ENCODE results near the gene MUC5AC.

The MUC5AC gene

DNA sequence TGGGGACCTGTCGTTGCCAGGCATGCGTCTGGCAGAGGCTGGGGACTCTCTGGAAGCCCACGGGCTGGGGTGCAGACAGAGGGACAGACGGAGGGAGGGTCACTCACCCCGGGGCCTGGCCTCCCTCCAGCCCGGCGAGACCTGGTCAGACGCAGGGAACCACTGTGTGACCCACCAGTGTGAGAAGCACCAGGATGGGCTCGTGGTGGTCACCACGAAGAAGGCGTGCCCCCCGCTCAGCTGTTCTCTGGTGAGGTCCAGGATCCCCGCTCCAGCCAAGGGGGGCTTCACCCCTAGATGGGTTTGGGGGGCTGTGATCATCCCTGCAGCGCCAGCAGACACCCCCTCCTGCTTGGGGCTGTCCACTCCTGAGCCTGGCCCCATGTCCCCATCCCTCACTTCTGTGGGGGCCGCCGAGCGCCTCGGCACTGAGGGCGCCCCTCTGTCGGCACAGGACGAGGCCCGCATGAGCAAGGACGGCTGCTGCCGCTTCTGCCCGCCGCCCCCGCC, 41.5 kb downstream of the MUC5AC start:
- Mint-ChIP-seq H3K27me3 (no peaks in the 10 kb centered on the region), H3K4me1 (ENCODE audit: low read depth) (no peaks in the 10 kb centered on the region), H3K9me3 (no peaks in the 10 kb centered on the region), H3K27ac (no peak overlapping the region), H3K4me3 (no peak overlapping the region), H3K36me3 (ENCODE audit: low read depth) (no peaks in the 10 kb centered on the region)

DNA sequence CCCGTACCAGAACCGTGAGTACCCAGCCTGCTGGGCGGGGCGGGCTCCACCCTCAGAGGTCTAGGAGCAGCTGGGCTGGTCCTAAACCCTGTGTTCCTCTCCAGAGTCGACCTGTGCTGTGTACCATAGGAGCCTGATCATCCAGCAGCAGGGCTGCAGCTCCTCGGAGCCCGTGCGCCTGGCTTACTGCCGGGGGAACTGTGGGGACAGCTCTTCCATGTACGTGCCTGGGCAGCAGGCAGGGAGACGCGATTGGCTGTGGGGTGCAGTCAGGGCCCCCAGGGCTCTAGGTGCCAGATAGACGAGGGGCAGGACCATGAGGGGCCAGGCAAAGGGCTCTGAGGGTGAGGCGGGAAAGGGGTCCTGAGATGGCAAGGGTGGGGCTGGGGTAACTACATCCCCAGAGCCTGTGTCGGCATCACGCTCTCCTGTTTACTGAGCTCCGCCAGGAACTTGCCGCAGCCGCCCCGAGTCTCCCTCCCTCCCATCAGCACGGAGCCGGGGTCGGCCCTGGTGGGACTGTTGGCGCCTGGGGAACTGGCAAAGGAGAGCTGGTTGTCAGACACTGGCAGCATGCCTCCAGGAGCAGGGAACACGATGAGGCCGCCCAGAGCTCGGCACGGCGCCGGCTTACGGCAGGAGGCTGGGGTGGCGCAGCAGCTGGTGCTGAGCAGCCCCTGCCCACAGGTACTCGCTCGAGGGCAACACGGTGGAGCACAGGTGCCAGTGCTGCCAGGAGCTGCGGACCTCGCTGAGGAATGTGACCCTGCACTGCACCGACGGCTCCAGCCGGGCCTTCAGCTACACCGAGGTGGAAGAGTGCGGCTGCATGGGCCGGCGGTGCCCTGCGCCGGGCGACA, 42.2 kb downstream of the MUC5AC start:
- H3K27ac Mint-ChIP-seq: no peak overlapping the region
- H3K36me3 Mint-ChIP-seq (ENCODE audit: low read depth): no peaks in the 10 kb centered on the region
- no peaks in the 10 kb centered on the region for H3K27me3 Mint-ChIP-seq
- H3K4me1 Mint-ChIP-seq (ENCODE audit: low read depth): no peaks in the 10 kb centered on the region
- H3K4me3 Mint-ChIP-seq: no peak overlapping the region
- H3K9me3 Mint-ChIP-seq: no peaks in the 10 kb centered on the region

DNA sequence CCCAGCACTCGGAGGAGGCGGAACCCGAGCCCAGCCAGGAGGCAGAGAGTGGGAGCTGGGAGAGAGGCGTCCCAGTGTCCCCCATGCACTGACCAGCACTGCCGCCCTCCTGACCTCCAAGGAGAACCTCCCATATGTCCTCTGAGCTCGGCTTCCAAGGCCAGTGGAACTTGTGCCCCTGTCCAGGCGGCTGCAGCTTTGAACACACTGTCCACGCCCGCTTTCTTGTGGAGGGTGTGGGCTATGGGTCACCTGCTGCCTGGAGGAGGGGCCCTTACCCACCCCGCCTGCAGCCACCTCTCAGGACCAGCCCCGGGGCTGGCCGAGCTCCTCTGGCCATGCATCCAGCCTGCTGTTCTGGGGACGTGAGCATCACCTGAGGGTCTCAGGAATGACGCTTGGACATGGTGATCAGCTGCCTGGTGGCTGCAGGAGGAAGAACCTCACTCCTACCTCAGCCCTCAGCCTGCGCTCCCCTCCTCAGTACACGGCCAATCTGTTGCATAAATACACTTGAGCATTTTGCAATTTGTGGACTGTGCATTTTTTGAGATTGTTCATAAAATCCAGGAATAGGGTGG, 42.9 kb downstream of the MUC5AC start:
- H3K9me3 Mint-ChIP-seq: no peaks in the 10 kb centered on the region
- H3K36me3 Mint-ChIP-seq (ENCODE audit: low read depth): no peaks in the 10 kb centered on the region
- H3K4me1 Mint-ChIP-seq (ENCODE audit: low read depth): no peaks in the 10 kb centered on the region
- no peak overlapping the region for H3K27ac Mint-ChIP-seq
- H3K4me3 Mint-ChIP-seq: no peak overlapping the region
- no peaks in the 10 kb centered on the region for H3K27me3 Mint-ChIP-seq

DNA sequence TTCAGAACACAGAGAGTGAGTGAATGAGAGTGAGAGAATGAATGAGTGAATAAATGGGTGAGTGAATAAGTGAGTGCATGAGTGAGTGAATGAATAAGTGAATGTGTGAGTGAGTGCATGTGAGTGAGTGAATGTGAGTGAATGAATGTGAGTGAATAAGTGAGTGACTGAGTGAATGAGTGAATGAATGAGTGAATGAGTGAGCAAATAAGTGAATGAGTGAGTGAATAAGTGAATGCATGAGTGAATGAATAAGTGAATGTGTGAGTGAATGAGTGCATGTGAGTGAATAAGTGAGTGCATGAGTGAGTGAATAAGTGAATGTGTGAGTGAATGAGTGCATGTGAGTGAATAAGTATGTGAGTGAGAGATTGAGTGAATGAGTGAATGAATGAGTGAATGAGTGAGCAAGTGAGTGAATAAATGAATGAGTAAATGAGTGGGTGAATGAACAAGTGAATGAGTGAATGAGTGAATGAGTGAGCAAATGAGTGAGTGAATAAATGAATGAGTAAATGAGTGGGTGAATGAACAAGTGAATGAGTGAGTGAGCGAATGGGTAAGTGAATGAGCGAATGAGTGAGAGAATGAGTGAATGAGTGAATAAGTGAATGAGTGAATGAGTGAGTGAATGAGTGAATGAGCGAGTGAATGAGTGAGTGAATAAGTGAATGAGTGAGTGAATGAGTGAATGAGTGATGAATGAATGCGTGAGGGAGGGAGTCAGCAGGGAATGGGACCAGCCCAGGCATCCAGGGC, 43.8 kb downstream of the MUC5AC start:
- Mint-ChIP-seq H3K4me1 (ENCODE audit: low read depth) (no peaks in the 10 kb centered on the region), H3K27me3 (no peaks in the 10 kb centered on the region), H3K4me3 (no peak overlapping the region), H3K36me3 (ENCODE audit: low read depth) (no peaks in the 10 kb centered on the region), H3K9me3 (no peaks in the 10 kb centered on the region), H3K27ac (no peak overlapping the region)

DNA sequence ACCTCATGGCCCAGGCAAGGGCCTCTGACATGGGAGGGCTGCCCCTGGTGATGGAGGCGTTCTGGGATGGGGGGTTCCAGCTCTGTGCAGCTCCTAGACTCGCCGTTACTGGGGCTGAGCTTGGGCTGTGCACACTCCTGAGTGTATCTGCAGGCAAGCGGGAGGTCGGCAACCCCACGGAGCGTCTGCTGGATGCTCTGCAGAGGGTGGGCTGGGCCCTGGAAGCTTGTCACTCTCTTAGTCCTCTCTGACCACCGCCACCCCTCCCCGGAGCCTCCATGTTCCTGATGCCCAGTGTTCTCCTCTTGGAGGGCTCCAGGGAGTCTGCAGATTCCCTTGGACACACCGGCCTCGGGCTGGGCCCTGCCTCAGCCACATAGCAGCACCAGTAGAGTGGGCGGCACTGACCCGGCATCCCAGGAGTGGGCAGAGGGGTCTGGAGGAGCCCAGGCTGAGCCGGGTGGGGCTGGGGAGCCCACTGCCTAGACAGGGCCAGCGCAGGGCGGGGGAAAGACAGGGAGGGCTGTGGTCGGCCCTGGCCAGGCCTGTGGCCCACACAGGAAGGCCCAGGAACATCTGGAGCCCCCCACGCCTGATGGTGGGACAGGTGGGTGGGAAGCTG, 44.5 kb downstream of the MUC5AC start:
- Mint-ChIP-seq H3K4me3 (no peak overlapping the region), H3K4me1 (ENCODE audit: low read depth) (no peaks in the 10 kb centered on the region), H3K36me3 (ENCODE audit: low read depth) (no peaks in the 10 kb centered on the region), H3K27ac (no peak overlapping the region), H3K9me3 (no peaks in the 10 kb centered on the region), H3K27me3 (no peaks in the 10 kb centered on the region)

DNA sequence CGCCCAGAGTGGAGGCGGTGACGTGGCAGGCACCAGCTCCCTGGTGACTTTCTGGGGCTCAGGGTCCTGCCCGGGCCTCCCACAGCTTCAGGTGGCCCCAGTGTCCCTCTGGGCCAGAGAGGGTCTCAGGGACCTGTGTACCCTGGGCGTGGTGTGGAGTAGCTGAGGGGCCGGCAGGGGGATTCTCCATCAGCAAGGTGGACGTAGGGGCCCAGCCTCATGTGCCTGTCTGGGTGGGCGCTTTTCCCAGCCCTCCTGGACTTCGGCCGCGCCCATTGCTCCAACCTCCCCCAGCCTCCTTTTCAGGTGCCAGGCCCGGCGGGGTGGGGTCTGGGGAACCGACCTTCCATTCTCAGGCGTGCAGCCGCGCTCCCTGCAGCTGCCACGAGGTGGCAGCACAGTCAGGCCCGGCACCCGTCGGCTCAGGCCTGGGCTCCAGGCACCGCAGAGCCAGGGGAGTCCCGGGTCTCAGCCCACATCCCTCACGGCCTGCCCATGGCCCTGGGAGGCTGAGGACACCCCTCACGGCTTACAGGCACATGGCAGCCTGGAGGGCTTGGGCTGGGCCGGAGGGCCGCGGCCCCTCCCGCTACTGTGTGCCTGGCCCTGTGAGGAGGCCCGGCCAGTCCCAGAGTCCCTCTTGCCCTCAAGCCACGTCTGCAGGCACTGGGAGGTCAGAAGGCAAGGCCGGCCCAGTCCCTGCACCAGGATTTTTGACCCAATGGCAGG, 45.2 kb downstream of the MUC5AC start:
- Mint-ChIP-seq H3K9me3 (no peaks in the 10 kb centered on the region), H3K4me1 (ENCODE audit: low read depth) (no peaks in the 10 kb centered on the region), H3K27ac (no peak overlapping the region), H3K36me3 (ENCODE audit: low read depth) (no peaks in the 10 kb centered on the region), H3K27me3 (no peaks in the 10 kb centered on the region), H3K4me3 (no peak overlapping the region)

DNA sequence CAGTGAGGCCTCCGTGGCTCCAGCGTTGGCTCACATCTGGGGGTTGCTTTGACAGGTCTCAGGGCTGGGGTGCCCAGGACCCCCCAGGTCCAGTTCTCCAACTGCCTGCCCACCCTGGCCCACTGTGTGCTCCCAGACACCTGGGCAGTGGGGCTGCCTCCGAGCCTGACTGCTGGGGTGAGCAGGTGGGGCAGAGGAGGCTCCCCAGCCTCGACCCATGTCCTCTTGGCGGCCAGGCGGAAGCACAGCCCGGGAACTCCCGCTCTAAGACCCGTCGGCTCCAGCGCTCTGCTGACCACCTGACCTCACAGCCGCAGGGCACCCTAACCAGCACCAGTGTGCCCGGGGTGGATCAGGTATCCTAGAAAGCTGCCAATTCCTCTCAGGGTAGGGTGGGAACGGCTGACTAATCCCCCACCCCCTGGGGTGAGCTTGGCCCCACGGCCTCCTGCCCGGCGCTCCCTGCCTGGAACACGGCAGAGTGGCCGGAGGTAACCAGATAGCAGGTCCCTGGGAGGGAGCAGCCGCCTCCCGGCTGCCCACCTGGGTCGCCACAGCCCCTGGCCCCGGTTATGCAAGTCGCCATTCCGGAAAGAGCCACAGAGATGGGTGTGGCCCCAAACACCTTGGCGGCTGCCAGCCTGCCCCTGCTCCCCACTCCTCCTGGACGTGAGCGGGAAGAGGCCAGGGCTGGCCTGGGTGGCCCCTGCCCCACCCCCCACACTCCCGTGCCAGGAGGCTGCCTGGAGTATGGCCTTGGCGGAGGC, 45.9 kb downstream of the MUC5AC start:
- Mint-ChIP-seq H3K36me3 (ENCODE audit: low read depth) (no peaks in the 10 kb centered on the region), H3K27me3 (no peaks in the 10 kb centered on the region), H3K4me3 (no peak overlapping the region), H3K27ac (no peak overlapping the region), H3K4me1 (ENCODE audit: low read depth) (no peaks in the 10 kb centered on the region), H3K9me3 (no peaks in the 10 kb centered on the region)

DNA sequence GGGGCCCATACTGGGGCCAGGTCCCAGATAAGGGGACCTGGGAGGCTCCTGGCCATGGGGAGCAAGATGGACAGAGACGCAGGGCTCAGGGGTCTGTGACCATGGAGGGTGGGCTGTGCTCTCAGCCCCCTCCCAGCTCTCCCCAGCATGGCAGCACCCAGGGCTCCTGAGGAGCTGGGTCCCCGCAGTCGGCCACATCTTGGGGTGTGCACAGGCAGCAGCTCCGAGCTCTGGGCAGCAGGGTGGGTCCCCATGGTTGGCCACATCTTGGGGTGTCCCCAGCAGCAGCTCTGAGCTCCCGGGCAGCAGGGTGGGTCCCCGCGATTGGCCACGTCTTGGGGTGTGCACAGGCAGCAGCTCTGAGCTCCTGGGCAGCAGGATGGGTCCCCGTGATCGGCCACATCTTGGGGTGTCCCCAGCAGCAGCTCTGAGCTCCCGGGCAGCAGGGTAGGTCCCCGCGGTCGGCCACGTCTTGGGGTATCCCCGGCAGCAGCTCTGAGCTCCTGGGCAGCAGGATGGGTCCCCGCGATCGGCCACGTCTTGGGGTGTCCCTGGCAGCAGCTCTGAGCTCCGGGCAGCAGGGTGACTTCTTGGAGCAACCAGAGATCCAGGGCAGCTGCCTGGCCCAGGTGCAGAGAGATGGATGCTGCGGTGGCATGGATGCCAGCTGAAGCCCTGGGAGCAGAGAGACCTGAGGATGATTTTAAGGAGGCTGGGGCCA, 46.8 kb downstream of the MUC5AC start:
- H3K36me3 Mint-ChIP-seq (ENCODE audit: low read depth): no peaks in the 10 kb centered on the region
- no peaks in the 10 kb centered on the region for H3K9me3 Mint-ChIP-seq
- H3K27ac Mint-ChIP-seq: no peak overlapping the region
- peaks cover 4% of the 10 kb centered on the region for H3K27me3 Mint-ChIP-seq
- no peak overlapping the region for H3K4me3 Mint-ChIP-seq
- no peaks in the 10 kb centered on the region for H3K4me1 Mint-ChIP-seq (ENCODE audit: low read depth)

DNA sequence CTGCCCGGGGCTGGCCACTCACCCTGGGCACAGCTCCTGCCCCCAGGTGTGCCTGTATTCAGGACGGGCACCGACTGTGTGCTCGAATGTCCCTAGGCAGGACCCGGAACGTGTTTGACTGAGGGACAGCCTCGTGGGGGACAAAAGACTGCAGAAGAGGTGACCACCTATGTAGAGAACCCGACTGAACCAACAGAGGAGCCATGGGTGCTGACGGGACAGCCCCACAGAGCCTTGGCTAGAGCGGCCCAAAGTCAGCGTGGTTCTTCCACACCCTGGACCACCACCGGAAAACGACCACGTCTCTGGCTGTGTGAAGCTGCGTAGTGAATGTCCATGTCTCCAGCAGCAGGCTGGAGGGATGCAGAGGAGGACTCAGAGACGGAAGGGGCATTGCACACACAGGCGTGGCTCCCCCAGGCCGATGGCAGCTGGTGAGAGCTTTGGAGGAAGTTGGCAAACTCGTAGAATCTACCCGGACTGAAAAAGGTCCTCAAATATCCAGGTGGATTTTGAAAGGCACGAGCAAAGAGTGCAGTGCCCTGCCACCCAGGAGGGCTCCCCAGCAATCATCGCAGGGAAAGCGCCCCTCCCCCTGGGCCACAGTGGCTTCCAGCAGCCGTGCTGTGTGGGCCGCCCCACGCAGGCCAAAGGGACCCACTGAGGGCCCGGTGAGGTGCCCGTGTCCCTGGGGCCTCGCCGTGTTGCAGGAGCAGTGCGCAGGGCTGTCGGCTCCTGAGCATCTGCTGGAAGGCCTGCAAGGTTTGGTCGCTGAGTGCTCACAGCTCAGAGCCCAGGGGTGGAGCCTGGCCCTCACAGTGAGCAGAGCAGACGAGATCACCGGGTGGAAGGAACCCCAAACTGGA, 47.6 kb downstream of the MUC5AC start:
- Mint-ChIP-seq H3K4me3 (no peak overlapping the region), H3K27ac (no peak overlapping the region), H3K36me3 (ENCODE audit: low read depth) (peaks cover 2% of the 10 kb centered on the region), H3K4me1 (ENCODE audit: low read depth) (no peaks in the 10 kb centered on the region), H3K27me3 (peaks cover 5% of the 10 kb centered on the region), H3K9me3 (peaks cover 5% of the 10 kb centered on the region)

DNA sequence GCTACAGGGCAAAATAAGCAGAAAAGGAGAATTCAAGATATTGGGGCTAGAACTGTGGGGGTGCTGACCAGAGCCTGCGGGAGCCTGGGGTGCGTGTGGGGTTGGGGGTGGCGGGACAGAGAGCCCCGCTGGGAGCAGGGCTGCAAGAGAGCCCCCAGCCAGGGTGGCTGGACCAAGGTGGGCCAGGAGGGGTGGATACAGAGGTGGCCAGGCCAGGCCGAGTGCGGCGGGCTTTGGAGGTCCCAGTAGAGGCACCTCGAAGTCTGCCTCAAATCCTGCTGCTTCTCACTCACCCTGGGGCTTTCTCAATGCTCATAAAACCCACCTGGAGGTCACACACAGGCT, 48.2 kb downstream of the MUC5AC start:
- Mint-ChIP-seq H3K4me1 (ENCODE audit: low read depth) (no peaks in the 10 kb centered on the region), H3K27me3 (peaks cover 9% of the 10 kb centered on the region), H3K36me3 (ENCODE audit: low read depth) (peaks cover 4% of the 10 kb centered on the region), H3K9me3 (peaks cover 7% of the 10 kb centered on the region), H3K4me3 (no peak overlapping the region), H3K27ac (no peak overlapping the region)

DNA sequence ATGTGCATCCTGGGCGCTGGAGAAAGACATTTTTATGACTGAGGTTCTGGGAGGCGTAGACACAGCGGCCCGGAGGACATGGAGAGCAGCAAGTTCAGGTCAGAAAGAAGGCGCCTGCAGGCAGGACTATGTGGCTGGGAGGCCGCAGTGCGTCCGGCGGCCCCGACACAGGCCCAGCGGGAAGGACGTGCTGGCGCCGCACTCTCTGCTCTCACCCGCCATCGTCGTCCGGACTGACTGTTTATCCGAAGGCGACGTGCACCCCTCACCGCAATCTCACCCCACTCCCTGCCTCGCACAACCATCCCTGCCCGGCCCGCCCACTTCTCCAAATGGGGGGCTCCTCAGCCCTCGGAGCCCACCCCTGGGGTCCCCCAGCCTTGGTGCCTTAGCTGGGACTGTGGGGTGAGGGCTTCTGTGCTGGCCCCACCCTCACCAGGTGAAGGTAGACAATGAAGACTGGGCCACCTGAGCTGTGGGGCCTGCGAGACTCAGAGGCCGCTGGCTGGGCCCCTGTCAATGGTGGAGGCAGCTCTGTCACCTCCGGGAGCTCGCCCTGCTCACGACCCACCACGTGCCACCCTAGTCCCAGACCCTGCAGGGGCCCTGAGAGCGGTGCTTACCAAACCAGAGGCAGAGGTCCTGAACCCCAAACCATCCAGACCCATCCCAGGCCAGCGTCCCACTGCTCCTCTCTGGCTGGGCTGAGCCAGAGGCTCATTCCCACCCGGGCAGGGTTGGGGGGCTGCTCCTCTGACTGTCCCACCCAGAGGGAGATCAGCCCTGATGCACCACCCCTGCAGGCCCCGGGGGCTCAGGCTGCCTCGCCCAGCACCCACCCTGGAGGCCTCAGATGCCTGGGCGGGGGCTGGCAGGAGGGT, 48.9 kb downstream of the MUC5AC start:
- no peak overlapping the region for H3K4me3 Mint-ChIP-seq
- H3K4me1 Mint-ChIP-seq (ENCODE audit: low read depth): no peaks in the 10 kb centered on the region
- peaks cover 11% of the 10 kb centered on the region for H3K9me3 Mint-ChIP-seq
- H3K27me3 Mint-ChIP-seq: peaks cover 13% of the 10 kb centered on the region
- no peak overlapping the region for H3K27ac Mint-ChIP-seq
- peaks cover 4% of the 10 kb centered on the region for H3K36me3 Mint-ChIP-seq (ENCODE audit: low read depth)
